DMS79 treated with DMSO at 0.1 percent for 48 hours (cell line): Measurements from ENCODE around the gene SYT10.
"Not testable (repeated sequence)": the region's sequence is repeated elsewhere in the genome, so short reads cannot be mapped to it uniquely, and the experiment has no call there.

Experiments
- DNase-seq: peaks from one replicate; lab custom pipeline; 2025; lab: John Stamatoyannopoulos, UW

The SYT10 gene

DNA sequence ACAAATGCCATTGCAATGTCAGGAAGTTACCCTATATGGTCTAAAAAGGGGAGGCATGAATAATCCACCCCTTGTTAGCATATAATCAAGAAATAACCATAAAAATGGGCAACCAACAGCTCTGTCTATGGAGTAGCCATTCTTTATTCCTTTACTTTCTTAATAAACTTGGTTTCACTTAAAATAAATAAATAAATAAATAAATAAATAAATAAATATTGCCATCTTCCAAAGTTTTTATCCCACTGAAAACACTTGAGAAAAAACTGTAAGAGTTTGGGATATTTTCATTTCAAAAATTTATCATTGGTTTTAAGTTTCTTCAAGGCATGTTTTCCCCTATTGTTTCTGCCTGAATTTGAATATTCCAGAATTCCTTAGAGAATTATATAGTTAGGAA lies 89.8 kb downstream of the SYT10 start:
- no peak for DNase-seq

DNA sequence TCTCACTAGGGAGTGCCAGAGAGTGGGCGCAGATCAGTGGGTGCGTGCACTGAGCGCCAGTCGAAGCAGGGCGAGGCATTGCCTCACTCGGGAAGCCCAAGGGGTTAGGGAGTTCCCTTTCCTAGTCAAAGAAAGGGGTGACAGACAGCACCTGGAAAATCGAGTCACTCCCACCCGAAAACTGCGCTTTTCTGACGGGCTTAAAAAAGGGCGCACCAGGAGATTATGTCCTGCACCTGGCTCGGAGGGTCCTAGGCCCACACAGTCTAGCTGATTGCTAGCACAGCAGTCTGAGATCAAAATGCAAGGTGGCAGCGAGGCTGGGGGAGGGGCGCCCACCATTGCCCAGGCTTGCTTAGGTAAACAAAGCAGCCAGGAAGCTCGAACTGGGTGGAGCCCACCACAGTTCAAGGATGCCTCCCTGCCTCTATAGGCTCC lies 107.6 kb downstream of the SYT10 start:
- DNase-seq = not testable (repeated sequence)

DNA sequence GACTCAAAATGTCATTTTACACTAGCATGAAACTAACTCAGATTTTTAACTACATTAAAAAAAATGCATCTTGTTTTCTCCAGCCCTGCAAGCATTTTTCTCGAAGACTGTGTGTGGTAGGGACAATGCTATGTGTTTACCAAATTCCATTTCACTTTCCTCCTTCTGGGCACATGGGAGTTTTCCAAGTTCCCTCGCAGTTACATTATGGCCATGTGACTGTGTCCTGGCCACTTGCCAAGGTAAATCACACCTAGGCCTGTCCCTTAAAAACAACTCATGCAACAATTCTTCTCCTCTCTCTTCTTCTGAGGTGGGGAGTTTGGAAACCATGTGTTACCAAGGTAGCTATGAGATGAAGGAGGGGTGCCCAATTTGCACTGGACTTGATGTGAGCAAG lies 108.7 kb downstream of the SYT10 start:
- DNase-seq = no peak
